A375 (cell line): ENCODE measurements around the gene IKZF3. TPM values are rescaled to one million over a fixed set of nuclear protein-coding genes. Genes with fewer than 3 reads are reported as not detected.

Source experiments
- small RNA-seq: library from RNA; depleted of rRNA; stranded (forward); fragments of <200 nt; gene quantifications from one replicate; pipeline ENCODE3, GENCODE V24; 2014
- total RNA-seq: library from RNA; depleted of rRNA; stranded (reverse); fragments of >200 nt; shearing (Covaris generic); gene quantifications from 2 replicates; pipeline ENCODE4 v1.2.3, GENCODE V29; 2014; rRNA removed

IKZF3 gene
- total RNA-seq: 0.08 and 0.29 TPM in 2 replicates

DNA sequence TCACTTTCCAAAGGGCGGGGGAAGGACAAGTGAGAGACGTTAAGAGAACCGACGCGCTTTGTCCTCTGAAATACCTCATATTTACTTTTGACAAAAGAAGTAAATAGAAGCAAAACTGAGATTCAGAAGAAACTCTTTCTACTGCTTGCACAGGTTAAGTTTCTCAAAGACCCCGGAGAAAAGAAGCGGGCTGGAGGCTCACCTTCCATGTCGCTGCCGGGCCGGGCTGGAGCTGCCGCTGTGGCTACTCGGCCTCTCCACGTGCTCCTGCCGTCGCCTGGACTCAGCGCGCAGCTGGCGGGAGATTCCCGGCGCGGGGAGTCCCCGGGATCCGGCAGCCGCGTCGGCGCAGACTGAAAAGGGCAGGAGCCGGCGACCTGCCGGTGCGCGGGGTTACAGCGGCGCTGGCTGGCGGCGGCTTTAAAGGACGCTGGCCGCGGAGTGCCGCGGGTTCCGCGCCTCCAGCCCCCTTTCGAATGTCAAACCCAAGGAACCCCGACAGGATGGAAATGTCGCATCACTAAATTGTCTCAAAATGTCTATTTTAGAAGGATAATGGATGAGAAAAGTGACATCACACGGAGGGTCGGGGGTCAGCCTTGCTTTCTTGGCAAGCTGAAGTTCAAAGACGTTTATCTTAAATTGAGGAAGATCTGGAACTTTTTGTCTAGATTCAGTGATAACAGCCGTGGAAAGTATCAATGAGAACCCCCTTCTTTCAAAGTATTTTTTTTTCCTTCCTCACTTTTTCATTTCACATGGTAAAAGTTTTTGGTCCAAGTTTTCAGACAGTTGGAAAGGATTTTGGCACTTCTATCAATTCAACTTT is at the start of gene IKZF3:
TSS of gene IKZF3 (minus strand) at position 395 of the 829 bp plus-strand sequence. CDS start at position 209, 186 bp downstream.

DNA sequence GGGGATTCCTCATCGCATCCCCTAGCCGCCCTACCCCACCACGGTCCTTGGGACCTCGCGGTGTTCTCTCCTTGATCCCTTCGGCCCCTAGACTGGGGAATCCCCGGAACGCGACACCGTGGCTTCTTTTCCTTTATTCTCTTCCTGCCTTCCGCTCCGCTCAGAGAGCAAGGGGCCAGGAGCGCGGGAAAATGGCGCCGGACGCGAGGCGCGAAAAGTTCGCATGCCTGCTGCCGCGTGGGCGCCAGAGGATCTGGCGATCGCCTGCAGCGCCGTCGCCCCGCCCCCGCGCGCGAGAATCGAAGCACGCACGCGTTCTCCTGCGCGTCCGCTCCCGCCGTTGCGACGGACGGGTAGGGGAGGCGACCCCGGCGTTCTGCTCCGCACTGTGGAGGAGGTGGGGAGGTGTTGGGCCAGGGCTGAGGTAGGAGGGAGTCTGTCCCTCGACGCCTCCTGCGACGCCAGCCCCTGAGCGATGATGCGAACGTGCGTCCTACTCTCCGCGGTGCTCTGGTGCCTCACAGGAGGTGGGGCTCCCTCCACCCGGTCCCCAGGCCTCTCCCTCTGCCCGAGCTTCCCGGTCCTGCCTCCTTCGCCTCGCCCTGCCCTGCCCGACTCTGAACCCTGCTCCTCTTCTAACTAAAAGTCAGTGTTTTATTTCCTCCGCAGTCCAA is 3.9 kb upstream of the IKZF3 start, which contains the start of gene ZPBP2:
TSS of gene ZPBP2 (plus strand) at position 323 of the 674 bp plus-strand sequence. CDS start at position 476, 153 bp downstream.

DNA sequence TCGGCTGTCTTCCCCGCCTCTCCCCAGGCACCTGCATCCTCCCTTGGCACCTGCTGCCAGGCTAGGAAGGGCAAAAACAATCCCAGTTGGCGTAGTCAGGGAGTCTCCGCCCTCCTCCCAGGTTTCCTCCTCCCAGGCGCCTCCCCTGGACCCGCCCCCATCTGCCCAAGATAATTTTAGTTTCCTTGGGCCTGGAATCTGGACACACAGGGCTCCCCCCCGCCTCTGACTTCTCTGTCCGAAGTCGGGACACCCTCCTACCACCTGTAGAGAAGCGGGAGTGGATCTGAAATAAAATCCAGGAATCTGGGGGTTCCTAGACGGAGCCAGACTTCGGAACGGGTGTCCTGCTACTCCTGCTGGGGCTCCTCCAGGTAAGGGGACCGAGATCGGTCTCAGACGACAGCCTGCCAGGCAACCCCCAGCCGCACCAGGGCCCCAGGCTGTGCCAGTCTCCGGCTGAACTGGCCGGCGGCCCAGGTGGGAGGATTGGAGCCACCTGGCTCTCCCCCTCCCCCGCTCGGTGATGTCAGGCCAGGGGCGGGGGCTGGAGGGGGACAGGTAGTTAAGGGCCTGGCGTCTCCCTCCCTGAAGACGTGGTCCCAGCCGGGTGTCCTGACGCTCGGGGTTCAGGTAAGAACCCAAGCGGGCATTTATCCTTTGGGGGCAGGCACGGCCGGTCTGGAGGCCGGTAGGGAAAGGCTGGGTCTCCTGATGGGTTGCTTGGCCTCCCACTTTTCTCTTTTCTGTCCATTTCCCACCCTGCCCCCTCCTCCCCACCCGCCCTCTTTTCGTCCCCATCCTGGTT is 126.1 kb downstream of the IKZF3 start, which contains the start of gene GRB7:
TSS of gene GRB7 (plus strand) at position 179 of the 808 bp plus-strand sequence. CDS start 4,364 bp downstream, outside the sequence.

DNA sequence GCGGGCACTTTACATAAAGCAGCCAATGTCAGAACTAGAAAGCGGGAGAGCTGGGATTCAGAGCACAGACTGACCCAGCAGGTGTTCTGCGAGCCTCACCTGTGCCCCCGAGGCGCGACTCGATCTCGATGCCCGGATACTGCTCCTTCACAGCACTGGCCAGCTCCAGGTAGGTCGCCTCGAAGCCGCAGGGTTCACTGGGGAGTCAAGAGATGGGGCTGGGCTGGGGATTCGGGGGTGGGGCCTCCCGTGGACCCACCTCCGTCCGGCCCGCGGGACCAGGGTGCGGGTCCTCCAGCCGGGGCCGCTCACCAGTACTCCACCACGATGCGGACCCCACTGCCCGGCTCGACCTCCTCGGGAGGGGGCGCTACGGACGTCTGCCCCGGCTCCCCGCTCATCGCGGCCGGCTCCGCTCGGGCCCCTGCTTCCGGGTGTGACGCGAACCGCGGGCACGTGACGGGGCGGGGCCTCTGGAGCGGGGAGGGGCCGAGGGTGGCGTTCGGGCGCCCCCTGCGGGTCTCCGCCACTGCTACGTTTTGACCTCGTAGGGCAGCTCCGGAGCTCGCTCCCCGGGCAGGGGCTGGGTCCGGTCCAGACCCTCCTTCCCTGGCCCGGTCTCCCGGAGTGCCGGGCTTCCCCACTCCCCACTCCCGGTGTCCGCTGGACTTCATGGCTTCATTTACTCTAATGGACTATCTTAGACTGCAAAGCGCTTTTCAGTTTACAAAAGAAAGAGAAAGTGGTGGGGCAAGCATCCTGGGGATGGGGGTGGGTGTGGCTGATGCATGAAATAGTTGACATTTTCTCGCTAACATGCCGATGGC is 133.8 kb downstream of the IKZF3 start, which contains the start of gene MIEN1:
TSS of gene MIEN1 (minus strand) at position 438 of the 827 bp plus-strand sequence. CDS start at position 401, 37 bp downstream.

Small RNA genes within 50 kb of the gene (small RNA-seq; reads per million reads assigned to genes)
- not detected for gene AC090844.1
- gene MIR4728: not detected

Other genes starting within 250 kb of the IKZF3 start
- 1.4 TPM in 2 replicates for gene PPP1R1B, start 237.4 kb downstream of the IKZF3 start, total RNA-seq
- 37.3 and 37.7 TPM in 2 replicates for gene STARD3, start 227.2 kb downstream of the IKZF3 start, total RNA-seq
- 1.1 and 1.6 TPM in 2 replicates for gene TCAP, start 199.0 kb downstream of the IKZF3 start, total RNA-seq
- 0.60 and 0.96 TPM in 2 replicates for gene PNMT, start 195.9 kb downstream of the IKZF3 start, total RNA-seq
- 12.2 and 13.9 TPM in 2 replicates for gene PGAP3, start 176.3 kb downstream of the IKZF3 start, total RNA-seq
- 31.3 and 44.2 TPM in 2 replicates for gene ERBB2, start 164.2 kb downstream of the IKZF3 start, total RNA-seq
- gene MIEN1, start 133.8 kb downstream of the IKZF3 start, total RNA-seq: 92.9 and 99.2 TPM in 2 replicates
- gene GRB7, start 126.4 kb downstream of the IKZF3 start, total RNA-seq: 0.38 TPM in 1 of 2 replicates, not detected in the other
- not detected in 2 replicates for gene ZPBP2, start 3.9 kb upstream of the IKZF3 start, total RNA-seq
- 2.9 TPM in 2 replicates for gene GSDMB, start 54.3 kb upstream of the IKZF3 start, total RNA-seq
- 20.1 and 21.5 TPM in 2 replicates for gene ORMDL3, start 63.3 kb upstream of the IKZF3 start, total RNA-seq
- not detected in 2 replicates for gene LRRC3C, start 63.4 kb upstream of the IKZF3 start, total RNA-seq
- not detected in 2 replicates for gene GSDMA, start 98.7 kb upstream of the IKZF3 start, total RNA-seq
- gene PSMD3, start 116.5 kb upstream of the IKZF3 start, total RNA-seq: 168 and 192 TPM in 2 replicates
- gene CSF3, start 151.1 kb upstream of the IKZF3 start, total RNA-seq: not detected in 2 replicates
- 34.3 and 43.0 TPM in 2 replicates for gene MED24, start 190.1 kb upstream of the IKZF3 start, total RNA-seq
- 12.2 and 12.4 TPM in 2 replicates for gene THRA, start 198.7 kb upstream of the IKZF3 start, total RNA-seq
- 6.3 and 8.2 TPM in 2 replicates for gene NR1D1, start 236.3 kb upstream of the IKZF3 start, total RNA-seq